ENCODE measurements around the gene GPR135.

DNA sequence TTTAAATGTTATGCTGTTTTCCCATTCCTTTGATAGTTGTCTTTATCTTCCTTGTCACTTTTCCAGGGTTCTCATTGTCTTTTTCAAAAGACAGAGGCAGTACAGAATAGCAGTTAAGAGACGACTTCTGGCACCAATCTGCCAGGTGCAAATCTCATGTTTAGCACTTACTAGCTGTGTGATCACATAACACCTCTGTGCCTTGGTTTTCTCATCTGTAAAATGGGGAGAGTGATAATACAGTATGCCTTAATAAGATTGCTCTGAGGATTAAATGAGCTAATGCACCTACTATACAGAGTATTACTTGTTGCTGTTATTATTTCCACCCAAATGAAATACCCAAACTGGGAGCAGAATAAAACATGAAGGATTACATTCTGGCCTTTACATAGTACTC lies 4.8 kb downstream of the GPR135 start:
- TF ChIP-seq, protein P1, sequence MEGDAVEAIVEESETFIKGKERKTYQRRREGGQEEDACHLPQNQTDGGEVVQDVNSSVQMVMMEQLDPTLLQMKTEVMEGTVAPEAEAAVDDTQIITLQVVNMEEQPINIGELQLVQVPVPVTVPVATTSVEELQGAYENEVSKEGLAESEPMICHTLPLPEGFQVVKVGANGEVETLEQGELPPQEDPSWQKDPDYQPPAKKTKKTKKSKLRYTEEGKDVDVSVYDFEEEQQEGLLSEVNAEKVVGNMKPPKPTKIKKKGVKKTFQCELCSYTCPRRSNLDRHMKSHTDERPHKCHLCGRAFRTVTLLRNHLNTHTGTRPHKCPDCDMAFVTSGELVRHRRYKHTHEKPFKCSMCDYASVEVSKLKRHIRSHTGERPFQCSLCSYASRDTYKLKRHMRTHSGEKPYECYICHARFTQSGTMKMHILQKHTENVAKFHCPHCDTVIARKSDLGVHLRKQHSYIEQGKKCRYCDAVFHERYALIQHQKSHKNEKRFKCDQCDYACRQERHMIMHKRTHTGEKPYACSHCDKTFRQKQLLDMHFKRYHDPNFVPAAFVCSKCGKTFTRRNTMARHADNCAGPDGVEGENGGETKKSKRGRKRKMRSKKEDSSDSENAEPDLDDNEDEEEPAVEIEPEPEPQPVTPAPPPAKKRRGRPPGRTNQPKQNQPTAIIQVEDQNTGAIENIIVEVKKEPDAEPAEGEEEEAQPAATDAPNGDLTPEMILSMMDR (IDR thresholded peaks at IDR 0.05 in 4 of 5, conservative IDR thresholded peaks at IDR 0.05 in 1 of 5), result no peak
- no peak for TF ChIP-seq POLR2A (IDR thresholded peaks at IDR 0.05)

Data from gastrocnemius medialis (tissue), 4 donors.